IMR-90 (cell line): ENCODE results near the gene TGFBR2. TPM values are rescaled to one million over a fixed set of nuclear protein-coding genes. Genes with fewer than 3 reads are reported as not detected.

ENCODE experiments used
- ATAC-seq: fragments of 200-7000 bp; cut with Tn5 transposase; 2 replicates; pipeline ENCODE4 v1.9.1; 2020; ENCODE audit warnings: low read depth, mild to moderate bottlenecking, moderate library complexity
- BruUV-seq: library from RNA; stranded (reverse); fragments of 400-500 nt; replicated peaks from 2 replicates; lab custom pipeline; 2021; lab: Mats Ljungman, UMichigan
- CTCF ChIA-PET: fragments of 300-600 bp; formaldehyde crosslinking; extraction: SDS; loops from one replicate; lab custom pipeline; 2021; ENCODE audit warnings: antibody characterized with exemption; lab: Yijun Ruan, JAX
- POLR2A ChIA-PET: fragments of 300-600 bp; sonication (Branson Sonifier 250); formaldehyde crosslinking; loops from one replicate; lab custom pipeline; 2022; ENCODE audit warnings: antibody characterized with exemption; ENCODE audit not compliant: unreplicated experiment; lab: Charles Lee
- DNase-seq: peaks from one replicate; pipeline ENCODE4 v3.0.0; 2013
- H2AFZ ChIP-seq: replicated peaks from 2 replicates; pipeline ENCODE3; 2013; ENCODE audit warnings: low read length, mild to moderate bottlenecking; ENCODE audit not compliant: poor library complexity
- H2AK5ac ChIP-seq: 2 replicates; pipeline ENCODE4 v1.6.1; 2013; ENCODE audit warnings: low read depth, low read length, inconsistent platforms
- H2AK9ac ChIP-seq: replicated peaks from 2 replicates; pipeline ENCODE3; 2013; ENCODE audit warnings: mild to moderate bottlenecking, low read depth, low read length, moderate library complexity; ENCODE audit not compliant: poor library complexity
- H2BK120ac ChIP-seq: 2 replicates; pipeline ENCODE4 v1.6.1; 2013; ENCODE audit warnings: low read depth, low read length, inconsistent platforms
- H2BK15ac ChIP-seq: 3 replicates; pipeline ENCODE4 v1.6.1; 2013; ENCODE audit warnings: low read depth, low read length, inconsistent platforms
- H2BK20ac ChIP-seq: 2 replicates; pipeline ENCODE4 v1.6.1; 2013; ENCODE audit warnings: low read depth, mild to moderate bottlenecking, inconsistent platforms, low read length, moderate library complexity
- H2BK5ac ChIP-seq: 2 replicates; pipeline ENCODE4 v1.6.1; 2013; ENCODE audit warnings: mild to moderate bottlenecking, low read depth, low read length, inconsistent platforms; ENCODE audit not compliant: poor library complexity, severe bottlenecking
- H3K14ac ChIP-seq: replicated peaks from 2 replicates; pipeline ENCODE4 v1.6.1; 2013; ENCODE audit warnings: low read depth, low read length, inconsistent platforms
- H3K18ac ChIP-seq: 2 replicates; pipeline ENCODE4 v1.6.1; 2013; ENCODE audit warnings: low read depth, low read length, control low read depth
- H3K23ac ChIP-seq: 2 replicates; pipeline ENCODE4 v1.6.1; 2013; ENCODE audit warnings: low read depth, low read length, inconsistent platforms
- H3K27ac ChIP-seq: 2 replicates; pipeline ENCODE4 v1.5.1; 2013; ENCODE audit warnings: mild to moderate bottlenecking, control low read depth, low read length; ENCODE audit not compliant: insufficient read depth
- H3K27me3 ChIP-seq: 2 replicates; pipeline ENCODE4 v1.6.1; 2013; ENCODE audit warnings: low read length; ENCODE audit not compliant: control insufficient read depth, insufficient read depth
- H3K36me3 ChIP-seq: 2 replicates; pipeline ENCODE4 v1.6.1; 2013; ENCODE audit warnings: low read length, mixed read lengths; ENCODE audit not compliant: control insufficient read depth, insufficient read depth
- H3K4ac ChIP-seq: 2 replicates; pipeline ENCODE4 v1.6.1; 2013; ENCODE audit warnings: low read depth, low read length, inconsistent platforms
- H3K4me1 ChIP-seq: 2 replicates; pipeline ENCODE4 v1.6.1; 2013; ENCODE audit warnings: low read length, mixed read lengths; ENCODE audit not compliant: control insufficient read depth, insufficient read depth
- H3K4me2 ChIP-seq: 2 replicates; pipeline ENCODE4 v1.6.1; 2013; ENCODE audit warnings: low read depth, mild to moderate bottlenecking, control low read depth, low read length, moderate library complexity
- H3K4me3 ChIP-seq: 2 replicates; pipeline ENCODE4 v1.5.1; 2013; ENCODE audit warnings: low read depth, mild to moderate bottlenecking, control low read depth, low read length, moderate library complexity; ENCODE audit not compliant: insufficient read depth
- H3K56ac ChIP-seq: 2 replicates; pipeline ENCODE4 v1.6.1; 2013; ENCODE audit warnings: low read length, inconsistent platforms; ENCODE audit not compliant: insufficient read depth; ENCODE audit errors: extremely low read depth
- H3K79me1 ChIP-seq, 2 experiments: 2 replicates each; pipeline ENCODE4 v1.6.1; 2013; ENCODE audit warnings: low read length in 2 of 2, inconsistent platforms in 1 of 2, low read depth in 1 of 2
- H3K9ac ChIP-seq: 2 replicates; pipeline ENCODE4 v1.6.1; 2013; ENCODE audit warnings: low read depth, low read length, control low read depth
- H3K9me1 ChIP-seq: 2 replicates; pipeline ENCODE4 v1.6.1; 2013; ENCODE audit warnings: low read length, inconsistent platforms; ENCODE audit not compliant: insufficient read depth
- H3K9me3 ChIP-seq: 2 replicates; pipeline ENCODE4 v1.6.1; 2013; ENCODE audit warnings: low read length; ENCODE audit not compliant: control insufficient read depth, insufficient read depth
- H4K20me1 ChIP-seq: 2 replicates; pipeline ENCODE4 v1.6.1; 2013; ENCODE audit warnings: low read length, inconsistent platforms; ENCODE audit not compliant: insufficient read depth
- H4K5ac ChIP-seq: 2 replicates; pipeline ENCODE4 v1.6.1; 2013; ENCODE audit warnings: mild to moderate bottlenecking, low read depth, low read length, control low read depth
- H4K8ac ChIP-seq, 2 experiments: 2 replicates each; pipeline ENCODE4 v1.6.1; 2013; ENCODE audit warnings: low read depth in 2 of 2, low read length in 2 of 2, control low read depth in 1 of 2, inconsistent platforms in 1 of 2
- H4K91ac ChIP-seq: 2 replicates; pipeline ENCODE4 v1.6.1; 2013; ENCODE audit warnings: low read depth, low read length, inconsistent platforms; ENCODE audit not compliant: insufficient read depth
- FOS ChIP-seq: fragments of 150-350 bp; IDR thresholded peaks from 2 replicates; pipeline ENCODE4 v1.6.1; 2016; ENCODE audit warnings: low read depth, low read length
- NFE2L2 ChIP-seq: fragments of 150-350 bp; IDR thresholded peaks from 2 replicates; pipeline ENCODE4 v1.6.1; 2016; ENCODE audit warnings: low read depth, mild to moderate bottlenecking, low read length
- SMC3 ChIP-seq: fragments of 150-350 bp; IDR thresholded peaks from 2 replicates; pipeline ENCODE4 v1.6.1; 2016; ENCODE audit warnings: low read depth, mild to moderate bottlenecking, antibody characterized with exemption, low read length, moderate library complexity
- WGBS, 2 experiments: methylation state at CpG; one replicate each; pipeline versions ENCODE4 v1.1.5 to v1.1.7; 2013; ENCODE audit warnings: missing lambda C conversion rate in 2 of 2; ENCODE audit not compliant: insufficient read length in 1 of 2; ENCODE audit errors: extremely low coverage in 2 of 2; 5-methylcytosine and 5-hydroxymethylcytosine counted together
- dilution Hi-C: fragments of 300-500 bp; cut with HindIII; formaldehyde crosslinking; loops from one replicate; pipeline ENCODE4 v1.14.3; 2018; ENCODE audit warnings: low sequenced_read_pairs; ENCODE audit not compliant: unreplicated experiment
- in situ Hi-C: fragments of 300-500 bp; cut with MboI; formaldehyde crosslinking; loops from 3 replicates; pipeline ENCODE4 v1.14.3; 2019; ENCODE audit warnings: low sequenced_read_pairs, inconsistent platforms, mixed read lengths
- intact Hi-C: fragments of 100-400 bp; cut with micrococcal nuclease; formaldehyde crosslinking; loops from 2 replicates; pipeline ENCODE4 v1.10.0; 2022
- polyA plus RNA-seq, 3 experiments: library from polyadenylated mRNA; depleted of rRNA; stranded (reverse); fragments of >200 nt; gene quantifications; 2 replicates each; pipeline ENCODE4 v1.2.3, GENCODE V29; 2012; ENCODE audit warnings: low replicate concordance in 1 of 3
- total RNA-seq: library from RNA; depleted of rRNA; stranded (reverse); fragments of >200 nt; gene quantifications from 2 replicates; pipeline ENCODE4 v1.2.3, GENCODE V29; 2012

The TGFBR2 gene
- total and polyA plus RNA-seq, 2 of the 4 experiments (the other 2 are of a cell fraction): 63.7 to 87.5 TPM

DNA sequence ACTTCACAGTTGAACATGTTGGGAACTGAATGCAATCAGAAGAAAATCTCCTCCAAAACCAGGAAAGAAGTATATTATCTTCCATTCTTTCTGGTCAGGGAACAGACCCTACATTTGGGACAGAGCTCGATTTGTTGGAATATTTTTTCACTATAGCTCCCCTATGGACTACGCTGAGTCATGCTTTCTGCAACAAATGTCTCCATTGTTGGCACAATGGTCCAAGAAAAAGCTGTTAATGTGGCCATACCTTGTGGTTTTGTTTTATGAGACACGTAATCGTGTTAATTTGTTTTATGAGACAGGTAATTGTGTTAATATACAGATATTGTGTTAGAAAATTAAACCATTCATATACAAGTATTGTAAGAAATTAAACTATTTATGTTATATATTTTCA lies 101.4 kb downstream of the TGFBR2 start:
- no peak overlapping the region for H3K4me2 ChIP-seq
- POLR2A ChIA-PET: no interaction called here
- no peak overlapping the region for H3K4me3 ChIP-seq
- no peaks in the 10 kb centered on the region for H3K36me3 ChIP-seq
- no peak overlapping the region for H3K14ac ChIP-seq
- H3K18ac ChIP-seq: no peak overlapping the region
- in situ Hi-C loops: no loop called here
- H2BK5ac ChIP-seq: no peak overlapping the region
- peaks cover 6% of the 10 kb centered on the region for H3K9me3 ChIP-seq
- intact Hi-C loops: no loop called here
- no peak overlapping the region for H3K56ac ChIP-seq
- H3K27me3 ChIP-seq: no peaks in the 10 kb centered on the region
- H2BK15ac ChIP-seq: no peak overlapping the region
- no peak overlapping the region for H3K23ac ChIP-seq
- no peak overlapping the region for H4K91ac ChIP-seq
- H3K4ac ChIP-seq: no peak overlapping the region
- no peak overlapping the region for H2BK20ac ChIP-seq
- no peaks in the 10 kb centered on the region for H4K20me1 ChIP-seq
- no TSS peak for BruUV-seq
- H3K4me1 ChIP-seq: no peaks in the 10 kb centered on the region
- no peak overlapping the region for H2AK5ac ChIP-seq
- no peaks in the 10 kb centered on the region for H3K79me1 ChIP-seq
- H3K27ac ChIP-seq: no peak overlapping the region
- DNase-seq: no peak
- WGBS, 2 experiments: no CpG with 5 or more reads among the region's 4 CpGs
- no peak overlapping the region for H3K9ac ChIP-seq
- no peak overlapping the region for H2BK120ac ChIP-seq
- H2AFZ ChIP-seq: no peak overlapping the region
- CTCF ChIA-PET: no interaction called here
- TF ChIP-seq FOS (no peak), NFE2L2 (peak; percentile 61), SMC3 (no peak)
- no peaks in the 10 kb centered on the region for H3K9me1 ChIP-seq
- H4K8ac ChIP-seq: no peak overlapping the region
- no peak for ATAC-seq
- no peak overlapping the region for H2AK9ac ChIP-seq
- dilution Hi-C loops: no loop called here
- no peak overlapping the region for H4K5ac ChIP-seq
